Transverse colon (tissue), 4 donors: ENCODE data around the gene C16orf95. TPM values are rescaled to one million over a fixed set of nuclear protein-coding genes. Genes with fewer than 3 reads are reported as not detected.

Experiments used
- DNase-seq: peaks from one replicate; pipeline ENCODE4 v3.0.0-alpha.2; 2019
- H3K27ac ChIP-seq, 4 donors: fragments of 200-600 bp; sonication (generic); 2 replicates each; pipeline ENCODE4 v1.5.1; 2016 to 2018; ENCODE audit warnings: inconsistent platforms in 4 of 4
- H3K27me3 ChIP-seq: fragments of 200-600 bp; sonication (generic); 2 replicates; pipeline ENCODE4 v1.5.1; 2017; ENCODE audit warnings: inconsistent platforms
- H3K36me3 ChIP-seq, 4 donors: fragments of 200-600 bp; sonication (generic); 2 replicates each; pipeline ENCODE4 v1.5.1; 2017 to 2019; ENCODE audit warnings: inconsistent platforms in 4 of 4
- H3K4me1 ChIP-seq, 4 donors: fragments of 200-600 bp; sonication (generic); 2 replicates each; pipeline ENCODE4 v1.5.1; 2017 to 2020; ENCODE audit warnings: inconsistent platforms in 4 of 4
- H3K4me3 ChIP-seq, 4 donors: fragments of 200-600 bp; sonication (generic); 1 replicate in 1 of 4; 2 replicates in 3 of 4; pipeline versions ENCODE4 v1.5.1 to v1.6.1; 2017 to 2019; ENCODE audit warnings: inconsistent platforms in 4 of 4
- H3K9me3 ChIP-seq, 2 donors: fragments of 200-600 bp; sonication (generic); 2 replicates each; pipeline ENCODE4 v1.5.1; 2017 to 2019; ENCODE audit warnings: inconsistent platforms in 2 of 2
- CTCF ChIP-seq, 5 experiments: fragments of 200-600 bp in 3 of 5; fragments of 450-650 bp in 2 of 5; sonication (generic) in 3 of 5; IDR thresholded peaks; 1 replicate in 2 of 5; 2 replicates in 3 of 5; pipeline ENCODE4 v1.5.1; 2016 to 2017; ENCODE audit warnings: antibody characterized with exemption in 5 of 5, inconsistent platforms in 3 of 5, mild to moderate bottlenecking in 2 of 5, moderate library complexity in 1 of 5
- EP300 ChIP-seq: sonication (generic); formaldehyde crosslinking; IDR thresholded peaks from one replicate; pipeline ENCODE4 v1.6.1; 2017; ENCODE audit warnings: antibody characterized with exemption, low read depth
- POLR2A ChIP-seq: fragments of 450-650 bp; IDR thresholded peaks from one replicate; pipeline ENCODE4 v1.6.1; 2016; ENCODE audit warnings: antibody characterized with exemption, mild to moderate bottlenecking, moderate library complexity
- POLR2AphosphoS5 ChIP-seq, 3 donors: sonication (generic); formaldehyde crosslinking; IDR thresholded peaks; one replicate each; pipeline ENCODE4 v1.6.1; 2016; ENCODE audit warnings: antibody characterized with exemption in 3 of 3
- WGBS, 2 donors: methylation state at CpG; one replicate each; pipeline ENCODE4 v1.1.5; 2018; ENCODE audit warnings: low coverage in 1 of 2; 5-methylcytosine and 5-hydroxymethylcytosine counted together
- in situ Hi-C, 4 donors: fragments of 200-750 bp; cut with MboI; loops; one replicate each; pipeline versions ENCODE4 v1.15.0 to v1.15.1; 2017; ENCODE audit warnings: low sequenced_read_pairs in 3 of 4, low pct_ligation_motif_present in 1 of 4, low pct_unique_long_range_greater_than_20kb in 1 of 4
- intact Hi-C: fragments of 100-400 bp; cut with DNase I; formaldehyde crosslinking; loops from one replicate; pipeline ENCODE4 v1.15.1; 2023; ENCODE audit warnings: low total_unique reads
- total RNA-seq, 4 donors: library from RNA; depleted of rRNA; stranded (reverse); fragments of >200 nt; gene quantifications; one replicate each; pipeline ENCODE4 v1.1.0, GENCODE V29; 2016

Gene C16orf95
- total RNA-seq, 4 donors from 2014 or later = 1.1 to 2.3 TPM; not detected in 2

GRCh38 chr16:87320510-87321227 lies 3.5 kb upstream of the C16orf95 start:
- intact Hi-C loops (loop anchor here (10.0 kb wide), 1 partner anchor 54 kb away; no protein-coding TSS in a partner anchor), in situ Hi-C loops (loop anchor here in 3 of 4 donors (5.0 to 25.0 kb wide), 3 partner anchors 57 to 317 kb away; partner anchors contain the start of gene MAP1LC3B (in 1 of the 3))
- WGBS, 2 donors = 93 to 94% methylated on average over 3 to 12 of the region's 12 CpGs
- Histone ChIP-seq H3K4me1 (peaks cover 8 to 16% (median 12%) of the 10 kb centered on the region in 4 donors), H3K27me3 (no peaks in the 10 kb centered on the region), H3K4me3 (no peak overlapping the region), H3K27ac (no peak overlapping the region), H3K36me3 (no peaks in the 10 kb centered on the region), H3K9me3 (no peaks in the 10 kb centered on the region)
- no peak for TF ChIP-seq EP300
- TF ChIP-seq POLR2A = no peak
- TF ChIP-seq POLR2AphosphoS5 (IDR thresholded peaks at IDR 0.05) = no peak
- TF ChIP-seq CTCF (IDR thresholded peaks at IDR 0.05) = no peak
- no peak for DNase-seq

- WGBS, 2 donors = 92% methylated on average over 7 of the region's 7 CpGs; no CpG with 5 or more reads in 1 of the 2 donors
- DNase-seq = no peak
- Histone ChIP-seq H3K27ac (no peak overlapping the region), H3K27me3 (no peaks in the 10 kb centered on the region), H3K36me3 (no peaks in the 10 kb centered on the region), H3K4me1 (peaks cover 8 to 14% (median 12%) of the 10 kb centered on the region in 4 donors), H3K4me3 (no peak overlapping the region), H3K9me3 (no peaks in the 10 kb centered on the region)
- intact Hi-C loops (loop anchor here (5.0 to 10.0 kb wide), 2 partner anchors 55 to 72 kb away; partner anchors contain the start of gene MAP1LC3B), in situ Hi-C loops (loop anchor here in 3 of 4 donors (5.0 to 25.0 kb wide), 3 partner anchors 57 to 317 kb away; partner anchors contain the start of gene MAP1LC3B (in 1 of the 3))
- TF ChIP-seq CTCF (IDR thresholded peaks at IDR 0.05) = no peak
- no peak for TF ChIP-seq POLR2A
- TF ChIP-seq EP300 = no peak
- TF ChIP-seq POLR2AphosphoS5 (IDR thresholded peaks at IDR 0.05) = no peak
Observed at GRCh38 chr16:87319997-87320491, 2.9 kb upstream of the C16orf95 start.

GRCh38 chr16:87319011-87319410 lies 1.8 kb upstream of the C16orf95 start:
- no peak for DNase-seq
- intact Hi-C loops = loop anchor here (5.0 kb wide), 1 partner anchor 73 kb away; the partner anchor contains the start of gene MAP1LC3B
- H3K27ac ChIP-seq = no peak overlapping the region

More at GRCh38 chr16:87319011-87319410, 1.8 kb upstream of the C16orf95 start:
- in situ Hi-C loops = loop anchor here in 1 of 4 donors (25.0 kb wide), 1 partner anchor 318 kb away; no protein-coding TSS in a partner anchor
- Histone ChIP-seq H3K4me3 (no peak overlapping the region), H3K4me1 (peaks cover 7 to 11% (median 9%) of the 10 kb centered on the region in 4 donors), H3K9me3 (no peaks in the 10 kb centered on the region), H3K27me3 (no peaks in the 10 kb centered on the region), H3K36me3 (no peaks in the 10 kb centered on the region)
- no peak for TF ChIP-seq POLR2AphosphoS5 (IDR thresholded peaks at IDR 0.05)
- TF ChIP-seq EP300 = no peak
- no peak for TF ChIP-seq CTCF (IDR thresholded peaks at IDR 0.05)
- no peak for TF ChIP-seq POLR2A
